ENCODE results near the gene ARHGAP10.
A peak's percentile ranks its signal among the peaks of the same experiment; 100 is the strongest.

ARHGAP10 gene

DNA sequence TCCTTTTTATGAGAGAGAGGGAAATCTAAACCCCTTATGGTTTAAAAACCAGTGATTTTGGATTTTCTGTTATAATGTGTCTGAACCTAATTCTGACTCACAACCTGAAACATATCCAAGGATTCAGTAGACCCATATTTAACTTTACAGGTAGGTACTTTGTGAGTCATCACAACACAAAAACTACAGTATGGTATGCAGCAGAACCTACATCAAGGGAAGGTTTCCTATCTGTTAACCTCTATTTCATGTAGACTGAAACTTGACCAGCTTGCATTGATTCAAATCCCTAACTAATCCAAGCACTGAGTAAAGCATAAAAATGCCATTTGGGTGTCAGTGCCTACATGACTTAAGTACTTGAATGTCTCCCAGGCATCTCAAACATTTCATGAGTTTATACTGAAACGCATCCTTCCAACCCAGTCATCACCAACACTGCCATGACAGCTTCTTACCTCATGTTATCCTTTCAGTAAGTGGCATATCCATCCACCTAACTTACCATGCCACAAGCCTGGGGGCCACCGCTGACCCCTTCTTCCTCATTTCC, 4.3 kb upstream of the ARHGAP10 start:
- no peaks in the 10 kb centered on the region for H4K20me1 ChIP-seq (ENCODE audit: insufficient read depth, low read length)
- TF ChIP-seq, protein P1, sequence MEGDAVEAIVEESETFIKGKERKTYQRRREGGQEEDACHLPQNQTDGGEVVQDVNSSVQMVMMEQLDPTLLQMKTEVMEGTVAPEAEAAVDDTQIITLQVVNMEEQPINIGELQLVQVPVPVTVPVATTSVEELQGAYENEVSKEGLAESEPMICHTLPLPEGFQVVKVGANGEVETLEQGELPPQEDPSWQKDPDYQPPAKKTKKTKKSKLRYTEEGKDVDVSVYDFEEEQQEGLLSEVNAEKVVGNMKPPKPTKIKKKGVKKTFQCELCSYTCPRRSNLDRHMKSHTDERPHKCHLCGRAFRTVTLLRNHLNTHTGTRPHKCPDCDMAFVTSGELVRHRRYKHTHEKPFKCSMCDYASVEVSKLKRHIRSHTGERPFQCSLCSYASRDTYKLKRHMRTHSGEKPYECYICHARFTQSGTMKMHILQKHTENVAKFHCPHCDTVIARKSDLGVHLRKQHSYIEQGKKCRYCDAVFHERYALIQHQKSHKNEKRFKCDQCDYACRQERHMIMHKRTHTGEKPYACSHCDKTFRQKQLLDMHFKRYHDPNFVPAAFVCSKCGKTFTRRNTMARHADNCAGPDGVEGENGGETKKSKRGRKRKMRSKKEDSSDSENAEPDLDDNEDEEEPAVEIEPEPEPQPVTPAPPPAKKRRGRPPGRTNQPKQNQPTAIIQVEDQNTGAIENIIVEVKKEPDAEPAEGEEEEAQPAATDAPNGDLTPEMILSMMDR (IDR thresholded peaks at IDR 0.05; ENCODE audit: borderline replicate concordance, extremely low read depth, low read length, poor library complexity, severe bottlenecking): no peak
- TF ChIP-seq EZH2 (IDR thresholded peaks at IDR 0.05; ENCODE audit: borderline replicate concordance, low read depth, low read length, severe bottlenecking): no peak
- peaks cover 12% of the 10 kb centered on the region for H3K4me1 ChIP-seq (ENCODE audit: insufficient read depth, low read length)
- no peaks in the 10 kb centered on the region for H3K79me2 ChIP-seq (ENCODE audit: insufficient read depth, low read length)
- H3K27ac ChIP-seq (ENCODE audit: low read length): no peak overlapping the region
- no peak for ATAC-seq (ENCODE audit: insufficient read depth, low read depth)
- H3K9ac ChIP-seq (ENCODE audit: low read depth, low read length): no peak overlapping the region
- H3K27me3 ChIP-seq (ENCODE audit: insufficient read depth, low read length, poor library complexity): peaks cover 32% of the 10 kb centered on the region
- no peaks in the 10 kb centered on the region for H3K9me3 ChIP-seq (ENCODE audit: insufficient read depth, low read length, severe bottlenecking)
- DNase-seq: no peak
- H2AFZ ChIP-seq (ENCODE audit: low read depth, low read length): no peak overlapping the region
- no peak overlapping the region for H3K4me2 ChIP-seq (ENCODE audit: insufficient read depth, low read length)
- H3K4me3 ChIP-seq (ENCODE audit: low read depth in 1 of 2, low read length in 2 of 2): no peak overlapping the region
- no peaks in the 10 kb centered on the region for H3K36me3 ChIP-seq (ENCODE audit: insufficient read depth, low read length)

DNA sequence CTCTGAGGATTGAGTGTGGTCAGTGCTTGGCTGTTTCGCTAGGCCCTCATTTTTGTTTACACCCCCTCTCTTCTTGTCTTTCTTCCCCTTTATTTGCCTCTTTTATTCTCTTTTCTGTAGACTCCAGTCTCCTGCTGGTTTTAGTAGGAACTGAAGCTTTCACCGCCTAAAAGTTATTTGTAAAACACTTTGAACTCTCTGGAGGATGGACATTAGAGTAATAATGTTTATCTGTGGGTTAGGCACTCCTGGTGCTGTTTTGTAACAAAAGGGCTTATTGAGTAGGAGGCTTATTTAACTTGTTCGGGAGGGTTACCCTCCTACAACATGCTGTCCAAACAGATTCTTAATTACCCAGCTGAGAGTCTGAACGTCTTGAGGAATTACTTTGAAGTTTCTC, 1.6 kb upstream of the ARHGAP10 start:
- peaks cover 55% of the 10 kb centered on the region for H3K27me3 ChIP-seq (ENCODE audit: insufficient read depth, low read length, poor library complexity)

DNA sequence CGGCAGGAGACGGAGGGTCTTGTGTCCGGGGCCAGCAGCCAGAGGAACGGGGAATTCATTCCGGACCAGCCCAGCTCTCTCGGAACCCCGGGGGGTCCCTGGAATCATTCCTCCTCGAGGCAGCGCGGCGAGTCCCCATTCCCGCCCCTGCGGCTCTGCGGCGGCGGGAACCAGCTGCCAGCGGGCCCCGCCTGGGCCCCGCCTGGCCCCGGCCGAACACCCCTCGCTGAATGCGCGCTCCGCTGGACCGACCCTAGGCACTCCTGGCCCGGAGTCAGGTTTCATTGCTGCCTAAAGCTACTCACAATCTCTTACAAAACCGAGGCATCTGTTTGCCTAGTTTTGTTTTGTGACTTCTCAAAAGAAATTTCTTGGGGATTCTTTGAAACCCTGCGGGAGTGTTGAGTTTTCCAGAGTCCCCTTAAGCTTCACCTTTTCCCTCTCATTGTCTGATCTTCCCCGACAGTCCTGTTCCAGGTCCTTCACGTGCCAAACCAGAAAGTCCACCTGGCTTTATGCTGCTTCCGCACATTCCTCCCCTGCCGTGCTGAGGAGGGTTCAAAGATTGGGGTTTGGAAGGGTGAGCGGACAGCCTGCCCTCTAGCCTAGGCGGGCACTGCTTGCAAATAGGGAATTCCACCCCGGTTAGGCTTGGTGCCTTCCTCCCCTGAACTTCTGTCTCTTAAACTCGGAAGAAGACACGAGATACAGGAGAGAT, 789 bp downstream of the ARHGAP10 start:
- H3K9ac ChIP-seq (ENCODE audit: low read depth, low read length): peak overlapping the region; percentile 49
- TF ChIP-seq, protein P1 (IDR thresholded peaks at IDR 0.05; ENCODE audit: borderline replicate concordance, extremely low read depth, low read length, poor library complexity, severe bottlenecking): no peak
- peak; percentile 89 for TF ChIP-seq EZH2 (IDR thresholded peaks at IDR 0.05; ENCODE audit: borderline replicate concordance, low read depth, low read length, severe bottlenecking)
- no peaks in the 10 kb centered on the region for H3K9me3 ChIP-seq (ENCODE audit: insufficient read depth, low read length, severe bottlenecking)
- no peaks in the 10 kb centered on the region for H3K79me2 ChIP-seq (ENCODE audit: insufficient read depth, low read length)
- H3K4me3 ChIP-seq (ENCODE audit: low read depth in 1 of 2, low read length in 2 of 2): peak overlapping the region; percentile 38 to 78; a peak in 3 of 4 replicates
- peak overlapping the region; percentile 77 for H2AFZ ChIP-seq (ENCODE audit: low read depth, low read length)
- H3K27ac ChIP-seq (ENCODE audit: low read length): no peak overlapping the region
- DNase-seq: no peak
- peak; percentile 35 for ATAC-seq (ENCODE audit: insufficient read depth, low read depth)
- peak overlapping the region; percentile 99 for H3K4me2 ChIP-seq (ENCODE audit: insufficient read depth, low read length)
- H3K27me3 ChIP-seq (ENCODE audit: insufficient read depth, low read length, poor library complexity): peaks cover 58% of the 10 kb centered on the region
- peaks cover 18% of the 10 kb centered on the region for H3K4me1 ChIP-seq (ENCODE audit: insufficient read depth, low read length)
- no peaks in the 10 kb centered on the region for H3K36me3 ChIP-seq (ENCODE audit: insufficient read depth, low read length)
- H4K20me1 ChIP-seq (ENCODE audit: insufficient read depth, low read length): peaks cover 7% of the 10 kb centered on the region; the same call in 1 of the 2 replicates

More for the DNA sequence above, 1.6 kb upstream of the ARHGAP10 start:
- no peak overlapping the region for H3K27ac ChIP-seq (ENCODE audit: low read length)
- ATAC-seq (ENCODE audit: insufficient read depth, low read depth) (no peak), DNase-seq (no peak)
- peaks cover 18% of the 10 kb centered on the region for H3K4me1 ChIP-seq (ENCODE audit: insufficient read depth, low read length)
- no peak overlapping the region for H3K4me3 ChIP-seq (ENCODE audit: low read depth in 1 of 2, low read length in 2 of 2)
- H3K4me2 ChIP-seq (ENCODE audit: insufficient read depth, low read length): no peak overlapping the region
- H3K9me3 ChIP-seq (ENCODE audit: insufficient read depth, low read length, severe bottlenecking): no peaks in the 10 kb centered on the region
- H3K9ac ChIP-seq (ENCODE audit: low read depth, low read length): no peak overlapping the region
- peaks cover 7% of the 10 kb centered on the region; the same call in 1 of the 2 replicates for H4K20me1 ChIP-seq (ENCODE audit: insufficient read depth, low read length)
- TF ChIP-seq EZH2 (IDR thresholded peaks at IDR 0.05; ENCODE audit: borderline replicate concordance, low read depth, low read length, severe bottlenecking): no peak
- TF ChIP-seq, protein P1 (IDR thresholded peaks at IDR 0.05; ENCODE audit: borderline replicate concordance, extremely low read depth, low read length, poor library complexity, severe bottlenecking): no peak
- no peak overlapping the region for H2AFZ ChIP-seq (ENCODE audit: low read depth, low read length)
- H3K79me2 ChIP-seq (ENCODE audit: insufficient read depth, low read length): no peaks in the 10 kb centered on the region
- H3K36me3 ChIP-seq (ENCODE audit: insufficient read depth, low read length): no peaks in the 10 kb centered on the region

Measured in DND-41 (cell line).